Nephron progenitor cell (in vitro differentiated cells): ENCODE results near the gene KRT40.

Source experiments
- DNase-seq: peaks from one replicate; pipeline ENCODE4 v3.0.0; 2021
- H3K27ac Mint-ChIP-seq: 2 replicates; pipeline ENCODE4 v1.8.0; 2021; ENCODE audit warnings: mild to moderate bottlenecking, moderate library complexity, mixed read lengths
- H3K27me3 Mint-ChIP-seq: 2 replicates; pipeline ENCODE4 v1.8.0; 2021; ENCODE audit warnings: mild to moderate bottlenecking, low read depth, mixed read lengths; ENCODE audit not compliant: poor library complexity
- H3K36me3 Mint-ChIP-seq: 2 replicates; pipeline ENCODE4 v1.8.0; 2021; ENCODE audit warnings: low read depth, mixed read lengths
- H3K4me1 Mint-ChIP-seq: 2 replicates; pipeline ENCODE4 v1.8.0; 2021; ENCODE audit warnings: mixed read lengths
- H3K4me3 Mint-ChIP-seq: 2 replicates; pipeline ENCODE4 v1.8.0; 2021; ENCODE audit warnings: mild to moderate bottlenecking, moderate library complexity, mixed read lengths
- H3K9me3 Mint-ChIP-seq: 2 replicates; pipeline ENCODE4 v1.8.0; 2021; ENCODE audit warnings: mild to moderate bottlenecking, moderate library complexity, mixed read lengths
- TF ChIP-seq, protein P1 (sequence below): fragments of 200-600 bp; sonication (generic); IDR thresholded peaks from 2 replicates; pipeline ENCODE4 v1.5.0; 2021; ENCODE audit warnings: antibody characterized with exemption

The KRT40 gene

DNA sequence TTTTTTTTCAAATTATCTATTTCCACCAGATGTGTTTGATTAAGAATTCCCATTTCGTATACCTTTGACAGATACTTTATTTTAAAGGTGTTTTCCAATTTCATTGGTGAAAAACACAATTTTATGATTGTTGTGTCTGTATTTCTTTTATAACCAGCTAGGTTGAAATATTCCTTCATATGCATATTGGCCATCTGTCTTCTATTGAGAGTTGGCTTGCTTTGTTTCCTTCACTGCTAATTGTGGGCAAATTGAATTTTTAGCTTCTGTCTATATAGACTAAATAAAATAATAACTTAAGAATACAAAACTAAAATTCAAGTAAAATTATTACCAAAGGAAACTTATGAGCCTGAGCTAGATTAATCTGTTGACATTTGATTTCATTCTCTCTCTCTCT lies 11.0 kb upstream of the KRT40 start:
- Mint-ChIP-seq H3K27me3 (no peaks in the 10 kb centered on the region), H3K4me1 (peaks cover 17% of the 10 kb centered on the region), H3K36me3 (no peaks in the 10 kb centered on the region), H3K9me3 (peaks cover 5% of the 10 kb centered on the region), H3K27ac (no peak overlapping the region), H3K4me3 (no peak overlapping the region)
- TF ChIP-seq, protein P1, sequence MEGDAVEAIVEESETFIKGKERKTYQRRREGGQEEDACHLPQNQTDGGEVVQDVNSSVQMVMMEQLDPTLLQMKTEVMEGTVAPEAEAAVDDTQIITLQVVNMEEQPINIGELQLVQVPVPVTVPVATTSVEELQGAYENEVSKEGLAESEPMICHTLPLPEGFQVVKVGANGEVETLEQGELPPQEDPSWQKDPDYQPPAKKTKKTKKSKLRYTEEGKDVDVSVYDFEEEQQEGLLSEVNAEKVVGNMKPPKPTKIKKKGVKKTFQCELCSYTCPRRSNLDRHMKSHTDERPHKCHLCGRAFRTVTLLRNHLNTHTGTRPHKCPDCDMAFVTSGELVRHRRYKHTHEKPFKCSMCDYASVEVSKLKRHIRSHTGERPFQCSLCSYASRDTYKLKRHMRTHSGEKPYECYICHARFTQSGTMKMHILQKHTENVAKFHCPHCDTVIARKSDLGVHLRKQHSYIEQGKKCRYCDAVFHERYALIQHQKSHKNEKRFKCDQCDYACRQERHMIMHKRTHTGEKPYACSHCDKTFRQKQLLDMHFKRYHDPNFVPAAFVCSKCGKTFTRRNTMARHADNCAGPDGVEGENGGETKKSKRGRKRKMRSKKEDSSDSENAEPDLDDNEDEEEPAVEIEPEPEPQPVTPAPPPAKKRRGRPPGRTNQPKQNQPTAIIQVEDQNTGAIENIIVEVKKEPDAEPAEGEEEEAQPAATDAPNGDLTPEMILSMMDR: no peak
- DNase-seq: no peak

DNA sequence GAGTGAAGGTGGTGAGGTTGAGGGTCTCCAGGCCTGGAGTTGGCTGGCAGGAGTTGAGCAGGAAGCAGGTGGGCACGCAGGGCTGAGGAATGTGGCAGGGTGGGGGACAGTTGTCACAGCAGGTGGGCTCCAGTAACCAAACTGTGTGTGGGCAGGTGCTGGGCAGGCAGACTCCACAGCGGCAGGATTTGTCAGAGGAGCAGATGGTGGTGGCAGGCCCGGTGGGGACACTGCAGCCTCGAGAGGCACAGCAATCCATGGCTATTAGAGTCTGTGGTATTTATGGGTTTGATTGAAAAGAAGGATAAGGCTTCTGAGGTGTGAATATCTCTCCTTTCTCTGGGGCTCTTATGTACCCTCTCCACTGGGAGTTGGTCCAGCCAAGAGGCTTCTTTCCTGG lies 9.7 kb upstream of the KRT40 start, which contains the start of gene KRTAP3-3:
KRTAP3-3 (minus strand) TSS at position 326 of the 400 bp plus-strand sequence; CDS start at position 259, 67 bp downstream.
- peaks cover 5% of the 10 kb centered on the region for H3K9me3 Mint-ChIP-seq
- H3K4me1 Mint-ChIP-seq: peaks cover 17% of the 10 kb centered on the region
- H3K4me3 Mint-ChIP-seq: no peak within 1 kb of the TSS
- DNase-seq: no peak
- H3K36me3 Mint-ChIP-seq: no peaks in the 10 kb centered on the region
- H3K27ac Mint-ChIP-seq: peak within 1 kb of the TSS; percentile 31
- H3K27me3 Mint-ChIP-seq: no peaks in the 10 kb centered on the region
- TF ChIP-seq, protein P1: no peak

DNA sequence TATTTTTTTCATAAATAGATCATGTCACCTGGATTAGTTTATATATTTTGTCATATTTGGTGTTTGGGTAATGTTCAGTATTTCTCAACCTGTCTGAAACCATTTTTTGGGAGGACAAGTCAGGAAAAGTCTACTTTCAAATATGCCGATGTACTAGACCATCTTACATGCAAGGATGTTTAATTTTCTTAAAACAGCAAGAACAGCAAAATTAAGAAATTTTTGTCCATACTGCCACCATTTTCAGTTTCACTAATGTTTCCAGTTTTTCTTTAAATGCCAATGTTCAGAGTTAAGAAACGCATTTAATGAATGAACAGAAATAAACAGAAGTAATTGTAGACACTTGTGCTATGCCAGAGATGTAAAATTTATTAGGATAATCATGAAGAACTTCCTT lies 9.0 kb upstream of the KRT40 start:
- Mint-ChIP-seq H3K36me3 (no peaks in the 10 kb centered on the region), H3K9me3 (peaks cover 5% of the 10 kb centered on the region), H3K4me1 (peaks cover 17% of the 10 kb centered on the region), H3K27me3 (no peaks in the 10 kb centered on the region), H3K27ac (no peak overlapping the region), H3K4me3 (no peak overlapping the region)
- DNase-seq: no peak
- TF ChIP-seq, protein P1: no peak

DNA sequence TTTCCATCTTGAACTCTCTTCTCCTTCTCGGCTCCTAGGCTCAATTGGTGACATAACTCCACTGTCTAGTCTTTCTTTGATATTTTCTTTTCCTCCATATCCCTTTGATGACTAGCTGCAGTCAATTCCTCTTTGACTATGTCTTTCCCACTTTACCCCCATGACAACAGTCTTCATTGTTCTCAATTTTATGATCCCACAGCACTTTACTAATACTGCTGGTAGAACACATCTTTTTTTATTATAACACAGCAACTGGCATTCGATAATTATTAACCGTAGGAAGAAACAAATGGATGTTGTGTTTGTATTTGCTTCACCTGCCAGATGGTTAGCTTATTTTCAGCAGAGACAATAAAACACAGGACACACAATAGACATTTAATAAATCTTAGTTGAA lies 8.5 kb upstream of the KRT40 start:
- DNase-seq: no peak
- H3K9me3 Mint-ChIP-seq: peaks cover 5% of the 10 kb centered on the region
- H3K36me3 Mint-ChIP-seq: no peaks in the 10 kb centered on the region
- no peaks in the 10 kb centered on the region for H3K27me3 Mint-ChIP-seq
- no peak overlapping the region for H3K27ac Mint-ChIP-seq
- TF ChIP-seq, protein P1: no peak
- no peak overlapping the region for H3K4me3 Mint-ChIP-seq
- peaks cover 19% of the 10 kb centered on the region for H3K4me1 Mint-ChIP-seq

DNA sequence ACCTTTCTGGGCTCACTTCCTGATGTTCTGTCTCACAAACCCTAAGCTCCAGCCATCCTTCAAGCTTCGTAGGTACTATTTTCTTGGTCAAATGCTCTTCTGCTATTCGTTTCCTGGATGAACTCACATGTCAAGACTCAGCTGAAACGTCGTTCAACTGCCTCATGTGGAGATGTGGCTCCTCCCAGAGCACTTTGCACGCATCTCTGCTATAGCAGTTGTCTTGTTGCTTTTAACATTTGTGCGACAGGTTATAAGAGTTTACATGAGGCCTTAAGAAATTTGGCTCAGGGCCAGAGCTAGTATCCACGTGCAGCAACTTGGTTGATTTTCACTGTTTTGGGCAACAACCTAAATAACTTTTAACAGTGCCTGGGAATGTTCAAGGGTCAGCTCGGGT lies 2.8 kb upstream of the KRT40 start:
- TF ChIP-seq, protein P1: no peak
- DNase-seq: no peak
- Mint-ChIP-seq H3K4me1 (peaks cover 34% of the 10 kb centered on the region), H3K9me3 (peaks cover 11% of the 10 kb centered on the region), H3K36me3 (no peaks in the 10 kb centered on the region), H3K27ac (peak overlapping the region; percentile 47), H3K4me3 (no peak overlapping the region), H3K27me3 (peaks cover 6% of the 10 kb centered on the region)

DNA sequence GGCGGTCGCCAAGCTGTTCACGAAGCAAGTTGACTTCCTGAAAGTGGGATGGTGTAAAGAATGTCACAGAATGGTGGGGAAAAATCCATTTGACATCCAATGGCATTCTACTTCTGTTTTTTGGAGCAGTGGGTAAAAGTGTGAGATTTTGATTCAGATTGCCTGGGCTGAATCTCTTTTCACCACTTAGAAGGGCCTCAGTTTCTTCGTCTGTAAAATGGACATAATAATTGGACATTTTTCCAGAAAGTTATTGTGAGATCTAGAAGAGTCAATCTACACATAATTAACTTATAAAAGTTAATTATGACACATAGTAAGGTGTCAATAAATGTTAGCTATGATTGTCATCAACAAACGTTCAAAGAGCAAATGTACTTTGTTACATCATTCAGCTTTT lies 3.0 kb downstream of the KRT40 start:
- no peak for DNase-seq
- Mint-ChIP-seq H3K4me3 (no peak overlapping the region), H3K27me3 (peaks cover 7% of the 10 kb centered on the region), H3K9me3 (no peaks in the 10 kb centered on the region), H3K36me3 (no peaks in the 10 kb centered on the region), H3K4me1 (peaks cover 38% of the 10 kb centered on the region), H3K27ac (peak overlapping the region; percentile 41)
- TF ChIP-seq, protein P1: no peak
